ENCODE measurements around the gene NXPE2.
"Not testable (repeated sequence)": the region's sequence is repeated elsewhere in the genome, so short reads cannot be mapped to it uniquely, and the experiment has no call there.

NXPE2 gene

GRCh38 chr11:114678125-114679036 lies at the start of gene NXPE2:
TSS of gene NXPE2 (plus strand) at chr11:114678527. CDS start at chr11:114678576, 49 bp downstream.
- Mint-ChIP-seq H3K4me3 (no peak within 1 kb of the TSS), H3K27me3 (no peaks in the 10 kb centered on the region), H3K9me3 (no peaks in the 10 kb centered on the region), H3K27ac (peak within 1 kb of the TSS in 1 of 2 donors; percentile 50), H3K4me1 (no peaks in the 10 kb centered on the region)
- no peak for DNase-seq
- ATAC-seq, result no peak

DNA sequence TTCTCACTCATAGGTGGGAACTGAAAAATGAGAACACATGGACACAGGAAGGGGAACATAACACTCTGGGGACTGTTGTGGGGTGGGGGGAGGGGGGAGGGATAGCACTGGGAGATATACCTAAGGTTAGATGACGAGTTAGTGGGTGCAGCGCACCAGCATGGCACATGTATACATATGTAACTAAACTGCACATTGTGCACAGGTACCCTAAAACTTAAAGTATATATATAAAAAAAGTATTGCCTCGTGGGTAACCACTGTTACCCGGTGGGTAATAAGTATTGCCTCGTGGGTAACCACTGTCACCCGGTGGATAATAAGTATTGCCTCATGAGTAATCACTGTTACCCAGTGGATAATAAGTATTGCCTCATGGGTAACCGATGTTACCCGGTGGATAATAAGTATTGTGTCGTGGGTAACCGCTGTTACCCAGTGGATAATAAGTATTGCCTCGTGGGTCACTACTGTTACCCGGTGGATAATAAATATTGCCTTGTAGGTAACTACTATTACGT lies 46.8 kb upstream of the NXPE2 start:
- H3K4me1 Mint-ChIP-seq, H3K27ac Mint-ChIP-seq, H3K9me3 Mint-ChIP-seq, H3K4me3 Mint-ChIP-seq, H3K27me3 Mint-ChIP-seq: not testable (repeated sequence)
- ATAC-seq (peak; percentile 42), DNase-seq (peak in 1 of 2 donors; percentile 54)

GRCh38 chr11:114639440-114639839 lies 38.9 kb upstream of the NXPE2 start:
- DNase-seq, H3K27ac Mint-ChIP-seq, ATAC-seq, H3K27me3 Mint-ChIP-seq, H3K4me1 Mint-ChIP-seq, H3K4me3 Mint-ChIP-seq: not testable (repeated sequence)
- H3K9me3 Mint-ChIP-seq, result peaks cover 5 to 11% of the 10 kb centered on the region in 2 donors

GRCh38 chr11:114650661-114651060 lies 27.7 kb upstream of the NXPE2 start:
- H3K9me3 Mint-ChIP-seq, result no peaks in the 10 kb centered on the region
- no peaks in the 10 kb centered on the region for H3K27me3 Mint-ChIP-seq
- no peak for ATAC-seq
- H3K27ac Mint-ChIP-seq, result no peak overlapping the region
- DNase-seq, result no peak
- H3K4me3 Mint-ChIP-seq, result no peak overlapping the region
- H3K4me1 Mint-ChIP-seq, result no peaks in the 10 kb centered on the region

DNA sequence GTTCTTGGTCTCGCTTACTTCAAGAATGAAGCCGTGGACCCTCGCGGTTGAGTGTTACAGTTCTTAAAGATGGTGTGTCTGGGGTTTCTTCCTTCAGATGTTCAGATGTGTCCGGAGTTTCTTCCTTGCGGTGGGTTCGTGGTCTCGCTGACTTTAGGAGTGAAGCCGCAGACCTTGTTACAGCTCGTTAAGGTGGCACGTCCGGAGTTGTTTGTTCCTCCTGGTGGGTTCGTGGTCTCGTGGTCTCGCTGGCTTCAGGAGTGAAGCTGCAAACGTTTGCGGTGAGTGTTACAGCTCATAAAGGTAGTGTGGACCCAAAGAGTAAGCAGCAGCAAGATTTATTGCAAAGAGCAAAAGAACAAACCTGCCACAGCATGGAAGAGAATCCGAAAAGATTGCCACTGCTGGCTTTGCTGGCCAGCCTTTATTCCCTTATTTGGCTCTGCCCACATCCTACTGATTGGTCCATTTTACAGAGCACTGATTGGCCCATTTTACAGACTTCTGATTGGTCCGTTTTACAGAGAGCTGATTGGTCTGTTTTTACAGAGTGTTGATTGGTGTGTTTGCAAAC lies 27.1 kb upstream of the NXPE2 start:
- DNase-seq (no peak), ATAC-seq (no peak)
- H3K4me1 Mint-ChIP-seq, result no peaks in the 10 kb centered on the region
- H3K27ac Mint-ChIP-seq, result no peak overlapping the region
- H3K9me3 Mint-ChIP-seq, result no peaks in the 10 kb centered on the region
- H3K27me3 Mint-ChIP-seq, result no peaks in the 10 kb centered on the region
- H3K4me3 Mint-ChIP-seq, result no peak overlapping the region

- DNase-seq (no peak), ATAC-seq (no peak)
- H3K9me3 Mint-ChIP-seq, result no peaks in the 10 kb centered on the region
- no peaks in the 10 kb centered on the region for H3K4me1 Mint-ChIP-seq
- H3K4me3 Mint-ChIP-seq, result no peak overlapping the region
- no peak overlapping the region for H3K27ac Mint-ChIP-seq
- no peaks in the 10 kb centered on the region for H3K27me3 Mint-ChIP-seq
Observed at GRCh38 chr11:114653148-114653547, 25.2 kb upstream of the NXPE2 start.

DNA sequence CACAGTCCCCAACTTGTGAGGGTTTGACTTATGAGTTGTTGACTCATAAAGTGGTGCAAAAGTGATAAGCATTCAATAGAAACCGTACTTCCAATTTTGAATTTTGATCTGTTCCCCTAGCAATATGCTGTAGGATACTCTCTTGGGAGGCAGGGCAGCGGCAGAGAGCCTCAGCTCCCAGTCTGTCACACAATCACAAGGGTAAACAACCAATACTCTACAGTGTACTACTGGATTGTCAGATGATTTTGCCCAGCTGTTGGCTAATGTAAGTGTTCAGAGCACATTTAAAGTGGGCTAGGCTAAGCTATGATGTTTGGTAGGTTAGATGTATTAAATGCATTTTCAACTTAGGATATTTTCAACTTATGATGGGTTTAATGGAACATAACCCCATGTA lies 13.7 kb upstream of the NXPE2 start:
- Mint-ChIP-seq H3K4me1 (no peaks in the 10 kb centered on the region), H3K4me3 (no peak overlapping the region), H3K9me3 (peaks cover 0 to 4% of the 10 kb centered on the region in 2 donors), H3K27me3 (no peaks in the 10 kb centered on the region), H3K27ac (no peak overlapping the region)
- no peak for DNase-seq
- ATAC-seq, result no peak

- Mint-ChIP-seq H3K4me1 (no peaks in the 10 kb centered on the region), H3K27me3 (no peaks in the 10 kb centered on the region), H3K4me3 (no peak overlapping the region), H3K27ac (no peak overlapping the region), H3K9me3 (peaks cover 11 to 19% of the 10 kb centered on the region in 2 donors)
- DNase-seq (no peak), ATAC-seq (no peak)
Observed at GRCh38 chr11:114666760-114667159, 11.6 kb upstream of the NXPE2 start.

DNA sequence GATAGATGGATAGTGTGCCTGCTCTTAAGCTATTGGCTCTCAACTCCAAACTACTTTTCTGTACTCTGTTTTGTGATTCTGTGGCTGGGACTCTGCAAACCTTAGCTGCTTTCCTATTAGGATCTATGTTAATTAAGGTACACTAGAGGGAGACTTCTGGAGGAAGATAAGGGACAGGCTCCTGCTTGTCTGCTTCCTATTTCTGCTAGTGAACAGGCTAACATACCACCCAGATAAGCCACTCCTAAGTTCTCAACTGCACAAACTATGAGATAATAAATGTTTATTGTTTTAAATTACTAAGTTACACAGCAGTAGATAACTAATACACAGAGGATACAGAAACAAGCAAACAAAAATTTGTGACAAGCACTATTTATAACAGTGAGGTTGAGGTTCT lies 10.2 kb upstream of the NXPE2 start:
- no peak for DNase-seq
- ATAC-seq, result no peak
- Mint-ChIP-seq H3K27me3 (no peaks in the 10 kb centered on the region), H3K4me1 (no peaks in the 10 kb centered on the region), H3K9me3 (peaks cover 16 to 22% of the 10 kb centered on the region in 2 donors), H3K4me3 (no peak overlapping the region), H3K27ac (no peak overlapping the region)

DNA sequence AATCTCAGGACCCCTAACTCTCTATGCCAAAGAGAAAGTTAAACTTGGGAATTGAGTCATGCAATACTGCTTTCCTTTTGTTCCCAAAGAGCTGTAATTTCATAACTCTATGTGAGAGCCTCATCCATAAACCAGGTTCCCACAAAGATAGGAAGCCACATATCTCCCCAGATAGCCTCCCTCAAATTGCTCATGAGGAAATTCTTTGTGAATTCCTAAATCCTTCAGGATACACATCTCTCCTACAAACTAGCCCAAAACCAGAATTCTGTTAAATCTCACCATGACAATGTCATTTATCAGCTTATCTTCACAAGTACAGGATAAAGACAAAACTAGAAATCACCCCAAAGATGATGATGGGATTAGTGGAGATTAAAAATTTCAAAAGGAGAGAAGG lies 4.7 kb upstream of the NXPE2 start:
- DNase-seq, result no peak

DNA sequence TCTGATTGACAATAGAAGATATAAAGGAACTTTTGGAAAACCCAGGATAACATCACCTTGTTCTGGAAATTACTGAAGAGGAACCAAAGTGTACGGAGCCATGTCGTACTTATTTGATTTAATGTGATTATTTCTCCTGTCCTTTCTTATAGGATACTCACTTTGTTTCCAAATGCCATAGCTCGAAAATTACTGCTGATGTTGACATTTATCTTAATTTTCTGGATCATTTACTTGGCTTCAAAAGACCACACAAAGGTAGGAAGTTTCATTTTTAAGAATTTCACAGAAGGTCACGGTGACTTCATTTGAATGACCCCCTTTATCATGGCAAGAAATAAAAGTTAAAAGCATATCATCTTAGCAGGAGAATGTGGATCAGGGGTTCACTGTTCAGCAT lies 1.2 kb downstream of the NXPE2 start:
- Mint-ChIP-seq H3K4me1 (no peaks in the 10 kb centered on the region), H3K27ac (no peak overlapping the region), H3K9me3 (peaks cover 5 to 7% of the 10 kb centered on the region in 2 donors), H3K4me3 (no peak overlapping the region), H3K27me3 (no peaks in the 10 kb centered on the region)
- no peak for DNase-seq
- ATAC-seq, result no peak

More for the DNA sequence above, 4.7 kb upstream of the NXPE2 start:
- no peak overlapping the region for H3K27ac Mint-ChIP-seq
- H3K27me3 Mint-ChIP-seq, result no peaks in the 10 kb centered on the region
- H3K4me3 Mint-ChIP-seq, result no peak overlapping the region
- H3K4me1 Mint-ChIP-seq, result no peaks in the 10 kb centered on the region
- peaks cover 16 to 18% of the 10 kb centered on the region in 2 donors for H3K9me3 Mint-ChIP-seq
- no peak for ATAC-seq

GRCh38 chr11:114683007-114683406 lies 4.7 kb downstream of the NXPE2 start:
- Mint-ChIP-seq H3K4me1 (no peaks in the 10 kb centered on the region), H3K27me3 (no peaks in the 10 kb centered on the region), H3K4me3 (no peak overlapping the region), H3K9me3 (peaks cover 5 to 7% of the 10 kb centered on the region in 2 donors), H3K27ac (no peak overlapping the region)
- DNase-seq (no peak), ATAC-seq (no peak)

DNA sequence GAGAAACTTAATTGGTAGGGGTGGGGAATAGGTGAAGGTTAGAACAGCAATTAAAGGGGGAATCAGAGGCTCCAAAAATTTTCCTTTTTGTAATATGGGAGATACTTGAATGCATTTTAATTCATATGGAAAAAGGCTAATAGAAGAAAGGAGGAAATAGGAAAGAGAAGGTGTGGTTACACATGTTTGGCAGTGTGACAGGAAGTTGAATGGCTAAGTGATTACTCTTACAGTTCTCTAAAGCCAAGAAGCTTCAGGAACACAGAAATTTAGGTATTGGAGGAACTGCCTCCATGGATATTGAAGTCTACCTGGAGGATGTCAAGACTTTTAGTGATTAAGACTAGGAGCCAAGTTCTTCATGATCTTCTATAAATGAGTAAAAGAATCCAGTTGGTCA lies 6.3 kb downstream of the NXPE2 start:
- H3K4me1 Mint-ChIP-seq, result no peaks in the 10 kb centered on the region
- ATAC-seq (no peak), DNase-seq (no peak)
- no peak overlapping the region for H3K27ac Mint-ChIP-seq
- no peak overlapping the region for H3K4me3 Mint-ChIP-seq
- peaks cover 5 to 7% of the 10 kb centered on the region in 2 donors for H3K9me3 Mint-ChIP-seq
- H3K27me3 Mint-ChIP-seq, result no peaks in the 10 kb centered on the region

GRCh38 chr11:114685097-114685496 lies 6.8 kb downstream of the NXPE2 start:
- H3K27me3 Mint-ChIP-seq, result no peaks in the 10 kb centered on the region
- no peak overlapping the region for H3K27ac Mint-ChIP-seq
- DNase-seq, result no peak
- no peaks in the 10 kb centered on the region for H3K4me1 Mint-ChIP-seq
- no peak overlapping the region for H3K4me3 Mint-ChIP-seq
- ATAC-seq, result no peak
- peaks cover 5 to 7% of the 10 kb centered on the region in 2 donors for H3K9me3 Mint-ChIP-seq

GRCh38 chr11:114705280-114706024 lies 27.1 kb downstream of the NXPE2 start:
- Mint-ChIP-seq H3K9me3 (peaks cover 8 to 13% of the 10 kb centered on the region in 2 donors), H3K4me1 (no peaks in the 10 kb centered on the region), H3K27me3 (no peaks in the 10 kb centered on the region), H3K27ac (no peak overlapping the region), H3K4me3 (no peak overlapping the region)
- DNase-seq, result no peak
- ATAC-seq, result no peak

DNA sequence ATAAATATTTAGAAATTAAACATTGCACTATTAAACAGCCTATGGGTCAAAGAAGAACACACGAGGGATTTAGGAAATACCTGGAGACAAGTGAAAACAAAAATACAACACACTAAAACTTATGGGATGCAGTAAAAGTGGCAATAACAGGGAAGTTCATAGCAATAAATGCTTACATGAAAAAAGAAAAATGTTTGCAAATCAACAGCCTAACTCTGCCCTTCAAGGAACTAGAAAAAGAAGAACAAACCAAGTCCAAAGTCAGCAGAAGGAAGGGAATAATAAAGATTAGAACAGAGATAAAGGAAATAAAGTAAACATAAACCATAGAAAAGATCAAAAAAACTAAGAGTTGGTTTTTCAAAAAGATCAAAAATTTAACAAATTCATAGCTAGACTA lies 31.6 kb downstream of the NXPE2 start:
- Mint-ChIP-seq H3K9me3 (peaks cover 14 to 25% of the 10 kb centered on the region in 2 donors), H3K4me1 (no peaks in the 10 kb centered on the region), H3K4me3 (no peak overlapping the region), H3K27me3 (no peaks in the 10 kb centered on the region), H3K27ac (no peak overlapping the region)
- DNase-seq (no peak), ATAC-seq (no peak)

Data from stimulated activated naive CD8-positive, alpha-beta T cell treated with anti-CD3 and anti-CD28 coated beads, Interleukin-15, amount 100 ng/mL, for 72 hours (primary cell).